GM23248 (cell line): ENCODE measurements around the gene FITM1.

Experiments used
- EZH2 ChIP-seq: fragments of 200-600 bp; sonication (generic); IDR thresholded peaks from 2 replicates; pipeline ENCODE4 v1.6.1; 2018; ENCODE audit warnings: antibody characterized with exemption, mild to moderate bottlenecking; ENCODE audit not compliant: insufficient read depth, poor library complexity, severe bottlenecking
- EZH2phosphoT487 ChIP-seq: fragments of 200-600 bp; sonication (generic); IDR thresholded peaks from 2 replicates; pipeline ENCODE4 v1.6.1; 2018; ENCODE audit warnings: antibody characterized with exemption, moderate library complexity, mild to moderate bottlenecking, low read depth; ENCODE audit not compliant: insufficient read depth

- TF ChIP-seq EZH2phosphoT487 (no peak), EZH2 (no peak)
Measured at GRCh38 chr14:24150567-24150966, 20.1 kb downstream of the FITM1 start.
